WTC11 (cell line): Measurements from ENCODE around the gene MARS1. TPM values are rescaled to one million over a fixed set of nuclear protein-coding genes. Genes with fewer than 3 reads are reported as not detected.
"Not testable (repeated sequence)": the region's sequence is repeated elsewhere in the genome, so short reads cannot be mapped to it uniquely, and the experiment has no call there.

Experiments used
- ATAC-seq: fragments of 200-7000 bp; cut with Tn5 transposase; 2 replicates; pipeline ENCODE4 v1.10.0; 2021; ENCODE audit warnings: mild to moderate bottlenecking, moderate library complexity
- CTCF ChIA-PET: fragments of 300-600 bp; sonication (Branson Sonifier 250); formaldehyde crosslinking; loops from one replicate; lab custom pipeline; 2021; ENCODE audit warnings: antibody characterized with exemption; lab: Charles Lee
- POLR2A ChIA-PET: fragments of 350-600 bp; sonication (Branson Sonifier 250); formaldehyde crosslinking; loops from one replicate; lab custom pipeline; 2021; ENCODE audit warnings: antibody characterized with exemption; lab: Charles Lee
- DNase-seq: peaks from one replicate; pipeline ENCODE4 v3.0.0; 2021; ENCODE audit warnings: low spot score
- H3K27ac Mint-ChIP-seq: 2 replicates; pipeline ENCODE4 v1.8.0; 2021; ENCODE audit warnings: mixed read lengths
- H3K27me3 Mint-ChIP-seq: 2 replicates; pipeline ENCODE4 v1.8.0; 2021; ENCODE audit warnings: low read depth, mild to moderate bottlenecking, moderate library complexity, mixed read lengths
- H3K36me3 Mint-ChIP-seq: 2 replicates; pipeline ENCODE4 v1.8.0; 2021; ENCODE audit warnings: mixed read lengths
- H3K4me1 Mint-ChIP-seq: 2 replicates; pipeline ENCODE4 v1.8.0; 2022; ENCODE audit warnings: mixed read lengths
- H3K4me3 Mint-ChIP-seq: 2 replicates; pipeline ENCODE4 v1.8.0; 2021; ENCODE audit warnings: mild to moderate bottlenecking, moderate library complexity, mixed read lengths
- H3K9me3 Mint-ChIP-seq: 2 replicates; pipeline ENCODE4 v1.8.0; 2021; ENCODE audit warnings: mixed read lengths
- ARID4B ChIP-seq: sonication (generic); formaldehyde crosslinking; IDR thresholded peaks from 2 replicates; pipeline ENCODE4 v1.8.0; 2023; ENCODE audit warnings: missing genetic modification reagents, mild to moderate bottlenecking, borderline replicate concordance
- ATF3 ChIP-seq: sonication (generic); formaldehyde crosslinking; conservative IDR thresholded peaks from 2 replicates; pipeline ENCODE4 v1.8.1; 2022; ENCODE audit warnings: mild to moderate bottlenecking, missing genetic modification reagents
- CTCF ChIP-seq: fragments of 200-600 bp; IDR thresholded peaks from 2 replicates; pipeline ENCODE4 v1.8.0; 2022; ENCODE audit warnings: antibody characterized with exemption
- ERG ChIP-seq: fragments of 250-450 bp; sonication (Bioruptor Pico); IDR thresholded peaks from 2 replicates; pipeline ENCODE4 v1.8.0; 2021; ENCODE audit warnings: mild to moderate bottlenecking
- ESRRA ChIP-seq: sonication (generic); formaldehyde crosslinking; IDR thresholded peaks from 2 replicates; pipeline ENCODE4 v1.8.1; 2022; ENCODE audit warnings: mild to moderate bottlenecking, missing genetic modification reagents, borderline replicate concordance
- FOXK1 ChIP-seq: sonication (generic); formaldehyde crosslinking; IDR thresholded peaks from 2 replicates; pipeline ENCODE4 v1.8.0; 2022; ENCODE audit warnings: mild to moderate bottlenecking, moderate library complexity, missing genetic modification reagents
- NFE2L1 ChIP-seq: sonication (generic); formaldehyde crosslinking; IDR thresholded peaks from 2 replicates; pipeline ENCODE4 v1.8.1; 2023; ENCODE audit warnings: missing genetic modification reagents
- NFYB ChIP-seq: sonication (generic); formaldehyde crosslinking; conservative IDR thresholded peaks from 2 replicates; pipeline ENCODE4 v1.8.0; 2022; ENCODE audit warnings: low read depth, missing genetic modification reagents
- NR2C2 ChIP-seq: sonication (generic); formaldehyde crosslinking; IDR thresholded peaks from 2 replicates; pipeline ENCODE4 v1.8.0; 2022; ENCODE audit warnings: mild to moderate bottlenecking, missing genetic modification reagents
- PREB ChIP-seq: sonication (generic); formaldehyde crosslinking; IDR thresholded peaks from 2 replicates; pipeline ENCODE4 v1.8.1; 2022; ENCODE audit warnings: mild to moderate bottlenecking, missing genetic modification reagents, moderate library complexity, borderline replicate concordance
- SMAD4 ChIP-seq: sonication (generic); formaldehyde crosslinking; IDR thresholded peaks from 2 replicates; pipeline ENCODE4 v1.8.0; 2022; ENCODE audit warnings: mild to moderate bottlenecking, missing genetic modification reagents
- TEAD1 ChIP-seq: sonication (generic); formaldehyde crosslinking; IDR thresholded peaks from 2 replicates; pipeline ENCODE4 v1.8.0; 2022; ENCODE audit warnings: mild to moderate bottlenecking, missing genetic modification reagents
- ZNF121 ChIP-seq: sonication (generic); formaldehyde crosslinking; IDR thresholded peaks from 2 replicates; pipeline ENCODE4 v1.8.0; 2023; ENCODE audit warnings: missing genetic modification reagents
- ZNF396 ChIP-seq: fragments of 250-450 bp; sonication (Bioruptor Pico); IDR thresholded peaks from 2 replicates; pipeline ENCODE4 v1.8.0; 2021; ENCODE audit warnings: mild to moderate bottlenecking, moderate library complexity, borderline replicate concordance
- ZNF512 ChIP-seq: sonication (generic); formaldehyde crosslinking; IDR thresholded peaks from 2 replicates; pipeline ENCODE4 v1.8.1; 2022; ENCODE audit warnings: missing genetic modification reagents, borderline replicate concordance
- ZNF671 ChIP-seq: fragments of 250-450 bp; sonication (Bioruptor Pico); IDR thresholded peaks from 2 replicates; pipeline ENCODE4 v1.8.0; 2021; ENCODE audit warnings: mild to moderate bottlenecking
- ZSCAN18 ChIP-seq: fragments of 250-450 bp; sonication (Bioruptor Pico); IDR thresholded peaks from 2 replicates; pipeline ENCODE4 v2.1.2; 2022; ENCODE audit warnings: mild to moderate bottlenecking, moderate library complexity
- total RNA-seq: library from RNA; stranded (reverse); gene quantifications from 3 replicates; pipeline ENCODE4 v1.2.3, GENCODE V29; 2021
- TF ChIP-seq, protein P1 (sequence below): sonication (generic); formaldehyde crosslinking; IDR thresholded peaks from 2 replicates; pipeline ENCODE4 v1.8.0; 2022; ENCODE audit warnings: missing genetic modification reagents

The MARS1 gene
- total RNA-seq, 1 experiment from 2014 or later, result 367 TPM

- no peak for TF ChIP-seq PREB (CRISPR knock-in tag)
Observed at GRCh38 chr12:57560516-57560915, 72.6 kb downstream of the MARS1 start (continued).

- H3K4me3 Mint-ChIP-seq, DNase-seq, POLR2A ChIA-PET, H3K9me3 Mint-ChIP-seq, H3K36me3 Mint-ChIP-seq, H3K27ac Mint-ChIP-seq, ATAC-seq, CTCF ChIA-PET, H3K27me3 Mint-ChIP-seq, H3K4me1 Mint-ChIP-seq: not testable (repeated sequence)
Observed at GRCh38 chr12:57561117-57561516, 73.2 kb downstream of the MARS1 start.

GRCh38 chr12:57563358-57563757, 75.5 kb downstream of the MARS1 start:
- CTCF ChIA-PET, result no interaction called here
- POLR2A ChIA-PET, result no interaction called here
- H3K27me3 Mint-ChIP-seq, result no peaks in the 10 kb centered on the region
- peaks cover 7% of the 10 kb centered on the region for H3K36me3 Mint-ChIP-seq
- DNase-seq (no peak), ATAC-seq (no peak)
- no peak overlapping the region for H3K4me3 Mint-ChIP-seq
- H3K4me1 Mint-ChIP-seq, result no peaks in the 10 kb centered on the region
- H3K9me3 Mint-ChIP-seq, result no peaks in the 10 kb centered on the region
- no peak overlapping the region for H3K27ac Mint-ChIP-seq
- TF ChIP-seq ESRRA (CRISPR knock-in tag) (no peak), NR2C2 (CRISPR knock-in tag) (no peak), TEAD1 (CRISPR knock-in tag) (no peak), ZNF396 (CRISPR knock-in tag) (no peak), ZNF671 (CRISPR knock-in tag) (no peak), ZNF512 (CRISPR knock-in tag) (no peak), NFYB (CRISPR knock-in tag) (no peak), ZSCAN18 (no peak), ERG (no peak), SMAD4 (CRISPR knock-in tag) (no peak), ZNF121 (no peak), ATF3 (CRISPR knock-in tag) (no peak), NFE2L1 (CRISPR knock-in tag) (no peak), CTCF (no peak), ARID4B (CRISPR knock-in tag) (no peak), FOXK1 (CRISPR knock-in tag) (no peak)
- TF ChIP-seq, protein P1, sequence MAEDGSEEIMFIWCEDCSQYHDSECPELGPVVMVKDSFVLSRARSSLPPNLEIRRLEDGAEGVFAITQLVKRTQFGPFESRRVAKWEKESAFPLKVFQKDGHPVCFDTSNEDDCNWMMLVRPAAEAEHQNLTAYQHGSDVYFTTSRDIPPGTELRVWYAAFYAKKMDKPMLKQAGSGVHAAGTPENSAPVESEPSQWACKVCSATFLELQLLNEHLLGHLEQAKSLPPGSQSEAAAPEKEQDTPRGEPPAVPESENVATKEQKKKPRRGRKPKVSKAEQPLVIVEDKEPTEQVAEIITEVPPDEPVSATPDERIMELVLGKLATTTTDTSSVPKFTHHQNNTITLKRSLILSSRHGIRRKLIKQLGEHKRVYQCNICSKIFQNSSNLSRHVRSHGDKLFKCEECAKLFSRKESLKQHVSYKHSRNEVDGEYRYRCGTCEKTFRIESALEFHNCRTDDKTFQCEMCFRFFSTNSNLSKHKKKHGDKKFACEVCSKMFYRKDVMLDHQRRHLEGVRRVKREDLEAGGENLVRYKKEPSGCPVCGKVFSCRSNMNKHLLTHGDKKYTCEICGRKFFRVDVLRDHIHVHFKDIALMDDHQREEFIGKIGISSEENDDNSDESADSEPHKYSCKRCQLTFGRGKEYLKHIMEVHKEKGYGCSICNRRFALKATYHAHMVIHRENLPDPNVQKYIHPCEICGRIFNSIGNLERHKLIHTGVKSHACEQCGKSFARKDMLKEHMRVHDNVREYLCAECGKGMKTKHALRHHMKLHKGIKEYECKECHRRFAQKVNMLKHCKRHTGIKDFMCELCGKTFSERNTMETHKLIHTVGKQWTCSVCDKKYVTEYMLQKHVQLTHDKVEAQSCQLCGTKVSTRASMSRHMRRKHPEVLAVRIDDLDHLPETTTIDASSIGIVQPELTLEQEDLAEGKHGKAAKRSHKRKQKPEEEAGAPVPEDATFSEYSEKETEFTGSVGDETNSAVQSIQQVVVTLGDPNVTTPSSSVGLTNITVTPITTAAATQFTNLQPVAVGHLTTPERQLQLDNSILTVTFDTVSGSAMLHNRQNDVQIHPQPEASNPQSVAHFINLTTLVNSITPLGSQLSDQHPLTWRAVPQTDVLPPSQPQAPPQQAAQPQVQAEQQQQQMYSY, result no peak
